Endodermal cell (in vitro differentiated cells): ENCODE data around the gene EIPR1. TPM values are rescaled to one million over a fixed set of nuclear protein-coding genes. Genes with fewer than 3 reads are reported as not detected.

Experiments used
- DNase-seq: peaks from one replicate; pipeline ENCODE4 v3.0.0-alpha.2; 2017
- H3K27ac ChIP-seq: 2 replicates; pipeline ENCODE4 v1.5.1; 2013; ENCODE audit warnings: mild to moderate bottlenecking, low read depth, low read length, moderate library complexity
- H3K27me3 ChIP-seq: 2 replicates; pipeline ENCODE4 v1.6.1; 2013; ENCODE audit warnings: mild to moderate bottlenecking, low read length, moderate library complexity; ENCODE audit not compliant: insufficient read depth, control insufficient read depth, poor library complexity, severe bottlenecking
- H3K36me3 ChIP-seq: 2 replicates; pipeline ENCODE4 v1.7.0; 2013; ENCODE audit warnings: mild to moderate bottlenecking, low read length, moderate library complexity; ENCODE audit not compliant: control insufficient read depth, insufficient read depth
- H3K4me1 ChIP-seq: one replicate; pipeline ENCODE4 v1.7.0; 2013; ENCODE audit warnings: low read length; ENCODE audit not compliant: control insufficient read depth, insufficient read depth
- H3K4me3 ChIP-seq: 2 replicates; pipeline ENCODE4 v1.5.1; 2013; ENCODE audit warnings: mild to moderate bottlenecking, low read length, moderate library complexity
- H3K9ac ChIP-seq: 2 replicates; pipeline ENCODE4 v1.6.1; 2013; ENCODE audit warnings: mild to moderate bottlenecking, low read length, moderate library complexity; ENCODE audit not compliant: poor library complexity, severe bottlenecking; ENCODE audit errors: extremely low read depth
- H3K9me3 ChIP-seq: 2 replicates; pipeline ENCODE4 v1.6.1; 2013; ENCODE audit warnings: mild to moderate bottlenecking, low read length, moderate library complexity; ENCODE audit not compliant: control insufficient read depth
- H3K27ac Mint-ChIP-seq: 2 replicates; pipeline ENCODE4 v1.8.0; 2020; ENCODE audit warnings: mixed read lengths
- H3K27me3 Mint-ChIP-seq: 2 replicates; pipeline ENCODE4 v1.8.0; 2021; ENCODE audit warnings: mild to moderate bottlenecking, mixed read lengths; ENCODE audit not compliant: insufficient read depth
- H3K36me3 Mint-ChIP-seq: 2 replicates; pipeline ENCODE4 v1.8.0; 2020; ENCODE audit warnings: low read depth, mixed read lengths
- H3K4me1 Mint-ChIP-seq: 2 replicates; pipeline ENCODE4 v1.8.0; 2020; ENCODE audit warnings: mixed read lengths
- H3K4me3 Mint-ChIP-seq: 2 replicates; pipeline ENCODE4 v1.8.0; 2020; ENCODE audit warnings: mild to moderate bottlenecking, moderate library complexity, mixed read lengths
- H3K9me3 Mint-ChIP-seq: 2 replicates; pipeline ENCODE4 v1.8.0; 2020; ENCODE audit warnings: mild to moderate bottlenecking, mixed read lengths
- WGBS, 2 experiments: methylation state at CpG; one replicate each; pipeline versions ENCODE4 v1.1.5 to v1.1.7; 2013; ENCODE audit warnings: missing lambda C conversion rate in 2 of 2, mixed read lengths in 1 of 2; ENCODE audit not compliant: insufficient coverage in 1 of 2, insufficient read length in 1 of 2; 5-methylcytosine and 5-hydroxymethylcytosine counted together
- total RNA-seq, 2 donors: library from RNA; stranded (reverse); fragmentation: NEBNext Ultra II Directional in 1 of 2; extraction: Animal tissue kit (Norgen Biotek cat#: 25700) in 1 of 2; gene quantifications; 2 replicates in 1 of 2; 3 replicates in 1 of 2; pipeline ENCODE4 v1.2.1, GENCODE V29; 2021
- TF ChIP-seq, protein P1 (sequence below): fragments of 200-600 bp; sonication (generic); conservative IDR thresholded peaks from 2 replicates; pipeline ENCODE4 v1.5.0; 2021; ENCODE audit warnings: antibody characterized with exemption, mild to moderate bottlenecking

The EIPR1 gene
- total RNA-seq, 2 donors from 2014 or later, result 30.1 to 36.8 TPM

DNA sequence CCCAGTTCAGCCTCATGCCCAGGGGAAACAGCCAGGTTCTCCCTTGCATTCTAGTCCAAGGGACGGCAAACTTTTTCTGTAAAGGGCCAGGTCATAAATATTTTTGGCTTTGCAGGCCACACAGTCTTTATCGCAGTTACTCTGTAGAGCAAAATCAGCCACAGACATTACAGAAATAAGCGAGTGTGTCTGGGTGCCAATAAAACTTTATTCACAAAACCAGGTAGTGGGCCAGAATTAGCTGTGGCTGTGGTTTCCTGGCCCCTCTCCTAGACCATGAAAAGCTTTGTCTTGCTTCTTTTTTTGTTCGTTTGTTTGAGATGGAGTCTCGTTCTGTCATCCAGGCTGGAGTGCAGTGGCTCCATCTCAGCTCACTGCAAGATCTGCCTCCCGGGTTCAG lies 80.1 kb downstream of the EIPR1 start:
- no peaks in the 10 kb centered on the region for H3K27me3 ChIP-seq
- H3K4me3 ChIP-seq, result no peak overlapping the region
- no peaks in the 10 kb centered on the region for H3K9me3 ChIP-seq
- peaks cover 3% of the 10 kb centered on the region for H3K36me3 ChIP-seq
- Mint-ChIP-seq H3K9me3 (no peaks in the 10 kb centered on the region), H3K36me3 (peaks cover 11% of the 10 kb centered on the region), H3K4me3 (no peak overlapping the region), H3K27ac (no peak overlapping the region), H3K4me1 (peaks cover under 1% of the 10 kb centered on the region), H3K27me3 (no peaks in the 10 kb centered on the region)
- 92 to 96% methylated on average over 5 to 6 of the region's 6 CpGs for WGBS, 2 experiments
- H3K9ac ChIP-seq, result no peak overlapping the region
- no peaks in the 10 kb centered on the region for H3K4me1 ChIP-seq
- no peak for DNase-seq
- TF ChIP-seq, protein P1, sequence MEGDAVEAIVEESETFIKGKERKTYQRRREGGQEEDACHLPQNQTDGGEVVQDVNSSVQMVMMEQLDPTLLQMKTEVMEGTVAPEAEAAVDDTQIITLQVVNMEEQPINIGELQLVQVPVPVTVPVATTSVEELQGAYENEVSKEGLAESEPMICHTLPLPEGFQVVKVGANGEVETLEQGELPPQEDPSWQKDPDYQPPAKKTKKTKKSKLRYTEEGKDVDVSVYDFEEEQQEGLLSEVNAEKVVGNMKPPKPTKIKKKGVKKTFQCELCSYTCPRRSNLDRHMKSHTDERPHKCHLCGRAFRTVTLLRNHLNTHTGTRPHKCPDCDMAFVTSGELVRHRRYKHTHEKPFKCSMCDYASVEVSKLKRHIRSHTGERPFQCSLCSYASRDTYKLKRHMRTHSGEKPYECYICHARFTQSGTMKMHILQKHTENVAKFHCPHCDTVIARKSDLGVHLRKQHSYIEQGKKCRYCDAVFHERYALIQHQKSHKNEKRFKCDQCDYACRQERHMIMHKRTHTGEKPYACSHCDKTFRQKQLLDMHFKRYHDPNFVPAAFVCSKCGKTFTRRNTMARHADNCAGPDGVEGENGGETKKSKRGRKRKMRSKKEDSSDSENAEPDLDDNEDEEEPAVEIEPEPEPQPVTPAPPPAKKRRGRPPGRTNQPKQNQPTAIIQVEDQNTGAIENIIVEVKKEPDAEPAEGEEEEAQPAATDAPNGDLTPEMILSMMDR, result no peak
- no peak overlapping the region for H3K27ac ChIP-seq

DNA sequence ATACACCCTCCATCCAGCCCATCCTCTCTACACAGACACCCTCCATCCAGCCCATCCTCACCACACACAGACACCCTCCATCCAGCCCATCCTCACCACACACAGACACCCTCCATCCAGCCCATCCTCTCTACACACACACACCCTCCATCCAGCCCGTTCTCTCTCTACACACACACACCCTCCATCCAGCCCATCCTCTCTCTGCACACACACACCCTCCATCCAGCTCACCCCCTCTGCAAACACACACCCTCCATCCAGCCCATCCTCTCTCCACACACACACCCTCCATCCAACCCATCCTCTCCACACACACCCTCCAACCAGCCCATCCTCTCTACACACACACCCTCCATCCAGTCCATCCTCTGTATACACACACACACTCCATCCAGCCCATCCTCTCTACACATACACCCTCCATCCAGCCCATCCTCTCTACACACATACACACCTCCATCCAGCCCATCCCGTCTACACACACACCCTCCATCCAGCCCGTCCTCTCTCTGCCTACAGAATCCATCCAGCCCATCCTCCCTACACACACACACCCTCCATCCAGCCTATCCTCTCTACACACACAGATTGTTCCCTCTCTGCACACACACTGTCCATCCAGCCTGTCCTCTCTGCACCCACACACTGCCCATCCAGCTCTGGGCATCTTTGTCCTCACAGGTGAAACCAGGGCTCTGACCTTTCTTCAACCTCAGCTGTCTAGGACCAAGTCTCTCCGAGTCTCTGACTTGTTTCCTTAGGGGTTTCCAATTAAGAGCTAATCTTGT lies 81.2 kb downstream of the EIPR1 start:
- Mint-ChIP-seq H3K9me3 (no peaks in the 10 kb centered on the region), H3K36me3 (peaks cover 2% of the 10 kb centered on the region), H3K4me3 (no peak overlapping the region), H3K4me1 (no peaks in the 10 kb centered on the region), H3K27me3 (no peaks in the 10 kb centered on the region), H3K27ac (no peak overlapping the region)
- H3K4me3 ChIP-seq, result no peak overlapping the region
- no peaks in the 10 kb centered on the region for H3K27me3 ChIP-seq
- no peak overlapping the region for H3K9ac ChIP-seq
- no peaks in the 10 kb centered on the region for H3K36me3 ChIP-seq
- H3K9me3 ChIP-seq, result no peaks in the 10 kb centered on the region
- TF ChIP-seq, protein P1, result no peak
- no peak overlapping the region for H3K27ac ChIP-seq
- H3K4me1 ChIP-seq, result no peaks in the 10 kb centered on the region
- no peak for DNase-seq
- 87 to 100% methylated on average over 2 to 4 of the region's 4 CpGs for WGBS, 2 experiments

DNA sequence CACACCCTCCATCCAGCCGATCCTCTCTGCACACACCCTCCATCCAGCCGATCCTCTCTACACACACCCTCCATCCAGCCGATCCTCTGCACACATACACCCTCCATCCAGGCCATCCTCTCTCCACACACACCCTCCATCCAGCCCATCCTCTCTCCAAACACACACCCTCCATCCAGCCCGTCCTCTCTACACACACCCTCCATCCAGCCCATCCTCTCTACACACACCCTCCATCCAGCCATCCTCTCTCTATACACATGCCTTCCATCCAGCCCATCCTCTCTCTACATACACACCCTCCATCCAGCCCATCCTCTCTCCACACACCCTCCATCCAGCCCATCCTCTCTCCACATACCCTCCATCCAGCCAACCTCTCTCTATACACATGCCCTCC lies 83.1 kb downstream of the EIPR1 start:
- Histone ChIP-seq H3K27me3 (no peaks in the 10 kb centered on the region), H3K9me3 (no peaks in the 10 kb centered on the region), H3K36me3 (no peaks in the 10 kb centered on the region), H3K27ac (no peak overlapping the region), H3K4me1 (no peaks in the 10 kb centered on the region), H3K9ac (no peak overlapping the region), H3K4me3 (no peak overlapping the region)
- no peaks in the 10 kb centered on the region for H3K27me3 Mint-ChIP-seq
- no peak for DNase-seq
- no peaks in the 10 kb centered on the region for H3K4me1 Mint-ChIP-seq
- no peak overlapping the region for H3K4me3 Mint-ChIP-seq
- no peaks in the 10 kb centered on the region for H3K9me3 Mint-ChIP-seq
- H3K27ac Mint-ChIP-seq, result no peak overlapping the region
- 83 to 87% methylated on average over 1 to 4 of the region's 4 CpGs for WGBS, 2 experiments
- TF ChIP-seq, protein P1, result no peak
- peaks cover 2% of the 10 kb centered on the region for H3K36me3 Mint-ChIP-seq
